ENCODE data around the gene SPOCD1.

Gene SPOCD1

GRCh38 chr1:31759298-31760023 lies 56.4 kb downstream of the SPOCD1 start:
- peak overlapping the region; percentile 77 for H3K4me2 ChIP-seq (ENCODE audit: low read depth, low read length, poor library complexity, severe bottlenecking)

DNA sequence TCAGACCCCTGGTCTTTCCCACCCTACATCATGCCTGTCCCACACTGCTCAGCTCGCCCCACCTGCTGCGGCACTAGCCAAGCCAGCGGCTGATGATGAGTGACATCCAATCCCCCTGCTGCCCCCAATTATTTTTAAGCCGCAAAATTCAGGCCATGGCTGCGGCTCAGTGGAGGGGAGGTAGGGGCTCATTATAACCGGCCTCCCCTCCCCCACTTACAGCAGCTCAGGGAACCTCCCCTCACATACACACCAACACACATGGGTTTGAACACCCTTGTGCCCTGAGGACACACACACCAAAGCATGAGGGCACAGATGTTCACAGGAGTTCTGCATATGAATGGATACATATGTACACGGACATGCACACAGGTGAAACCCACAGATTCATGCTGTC lies 57.0 kb downstream of the SPOCD1 start:
- Histone ChIP-seq H3K9me2 (replicated peaks; ENCODE audit: low read depth, low read length) (no peaks in the 10 kb centered on the region), H3K4me2 (ENCODE audit: low read depth, low read length, poor library complexity, severe bottlenecking) (no peak overlapping the region), H3K27me3 (ENCODE audit: insufficient read depth, low read length, poor library complexity, severe bottlenecking) (no peaks in the 10 kb centered on the region)

More at GRCh38 chr1:31759298-31760023, 56.4 kb downstream of the SPOCD1 start:
- no peaks in the 10 kb centered on the region for H3K79me2 ChIP-seq (ENCODE audit: insufficient read depth, low read length)
- no peak overlapping the region for H3K4me3 ChIP-seq (ENCODE audit: low read length, poor library complexity, severe bottlenecking)
- H3K9ac ChIP-seq (ENCODE audit: low read depth, low read length, poor library complexity, severe bottlenecking), result no peak overlapping the region
- H3K9me2 ChIP-seq (replicated peaks; ENCODE audit: low read depth, low read length), result no peaks in the 10 kb centered on the region
- no peaks in the 10 kb centered on the region for H3K9me3 ChIP-seq (ENCODE audit: insufficient read depth, low read depth, low read length)
- H3F3A ChIP-seq (ENCODE audit: low read depth), result no peaks in the 10 kb centered on the region
- peaks cover 8% of the 10 kb centered on the region for H4K20me1 ChIP-seq (ENCODE audit: insufficient read depth, low read length, poor library complexity, severe bottlenecking)
- H2AFZ ChIP-seq (ENCODE audit: low read length), result no peak overlapping the region
- no peaks in the 10 kb centered on the region for H3K27me3 ChIP-seq (ENCODE audit: insufficient read depth, low read length, poor library complexity, severe bottlenecking)
- TF ChIP-seq CTCF (conservative IDR thresholded peaks at IDR 0.05; ENCODE audit: low read length) (peak; percentile 25; the same call in 1 of the 2 replicates), EZH2phosphoT487 (IDR thresholded peaks at IDR 0.05; ENCODE audit: borderline replicate concordance) (no peak)
- no peaks in the 10 kb centered on the region for H3K36me3 ChIP-seq (ENCODE audit: insufficient read depth, low read length)
- H3K4me1 ChIP-seq (ENCODE audit: insufficient read depth, low read length, poor library complexity, severe bottlenecking), result peaks cover 26% of the 10 kb centered on the region

DNA sequence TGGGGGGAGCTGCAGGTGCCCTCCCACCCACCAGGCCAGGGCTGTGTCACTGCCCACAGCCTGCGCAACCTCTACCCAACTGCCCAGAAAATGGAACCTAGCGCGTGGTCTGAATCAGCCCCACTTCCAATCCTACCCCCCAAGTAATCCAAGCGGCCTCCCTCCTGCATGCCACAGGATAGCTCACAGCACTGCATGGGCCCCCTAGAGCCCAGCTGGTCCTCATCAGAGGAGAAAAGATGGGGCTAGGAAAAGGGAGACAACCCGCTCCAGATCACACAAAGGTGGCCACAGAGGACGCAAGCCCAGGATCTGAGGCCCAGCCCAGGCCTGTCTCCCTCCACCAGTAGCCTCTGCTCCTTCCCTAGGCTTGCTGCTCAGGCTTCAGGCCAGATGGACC lies 57.8 kb downstream of the SPOCD1 start:
- H3K4me2 ChIP-seq (ENCODE audit: low read depth, low read length, poor library complexity, severe bottlenecking), result no peak overlapping the region
- no peaks in the 10 kb centered on the region for H3K9me3 ChIP-seq (ENCODE audit: insufficient read depth, low read depth, low read length)
- H3K4me3 ChIP-seq (ENCODE audit: low read length, poor library complexity, severe bottlenecking), result no peak overlapping the region
- H3K27me3 ChIP-seq (ENCODE audit: insufficient read depth, low read length, poor library complexity, severe bottlenecking), result no peaks in the 10 kb centered on the region
- H4K20me1 ChIP-seq (ENCODE audit: insufficient read depth, low read length, poor library complexity, severe bottlenecking), result peaks cover 8% of the 10 kb centered on the region
- H3K36me3 ChIP-seq (ENCODE audit: insufficient read depth, low read length), result no peaks in the 10 kb centered on the region
- peaks cover 23% of the 10 kb centered on the region for H3K4me1 ChIP-seq (ENCODE audit: insufficient read depth, low read length, poor library complexity, severe bottlenecking)
- TF ChIP-seq EZH2phosphoT487 (IDR thresholded peaks at IDR 0.05; ENCODE audit: borderline replicate concordance) (no peak), CTCF (conservative IDR thresholded peaks at IDR 0.05; ENCODE audit: low read length) (no peak)
- H3K9me2 ChIP-seq (replicated peaks; ENCODE audit: low read depth, low read length), result no peaks in the 10 kb centered on the region
- H3K79me2 ChIP-seq (ENCODE audit: insufficient read depth, low read length), result no peaks in the 10 kb centered on the region
- H2AFZ ChIP-seq (ENCODE audit: low read length), result no peak overlapping the region
- H3F3A ChIP-seq (ENCODE audit: low read depth), result no peaks in the 10 kb centered on the region
- H3K9ac ChIP-seq (ENCODE audit: low read depth, low read length, poor library complexity, severe bottlenecking), result no peak overlapping the region

More for the DNA sequence above, 57.0 kb downstream of the SPOCD1 start:
- no peaks in the 10 kb centered on the region for H3F3A ChIP-seq (ENCODE audit: low read depth)
- H3K9ac ChIP-seq (ENCODE audit: low read depth, low read length, poor library complexity, severe bottlenecking), result no peak overlapping the region
- H3K36me3 ChIP-seq (ENCODE audit: insufficient read depth, low read length), result no peaks in the 10 kb centered on the region
- H3K9me3 ChIP-seq (ENCODE audit: insufficient read depth, low read depth, low read length), result no peaks in the 10 kb centered on the region
- no peak overlapping the region for H3K4me3 ChIP-seq (ENCODE audit: low read length, poor library complexity, severe bottlenecking)
- H2AFZ ChIP-seq (ENCODE audit: low read length), result no peak overlapping the region
- TF ChIP-seq EZH2phosphoT487 (IDR thresholded peaks at IDR 0.05; ENCODE audit: borderline replicate concordance) (no peak), CTCF (conservative IDR thresholded peaks at IDR 0.05; ENCODE audit: low read length) (no peak)
- no peaks in the 10 kb centered on the region for H3K79me2 ChIP-seq (ENCODE audit: insufficient read depth, low read length)
- H3K4me1 ChIP-seq (ENCODE audit: insufficient read depth, low read length, poor library complexity, severe bottlenecking), result peaks cover 26% of the 10 kb centered on the region
- peaks cover 8% of the 10 kb centered on the region for H4K20me1 ChIP-seq (ENCODE audit: insufficient read depth, low read length, poor library complexity, severe bottlenecking)
